Measurements from ENCODE around the gene ZNF610.

The ZNF610 gene

GRCh38 chr19:52397310-52398080 lies 61.5 kb downstream of the ZNF610 start, which contains the start of gene ZNF528:
TSS of gene ZNF528 (plus strand) at chr19:52397849. CDS start at chr19:52402014, 4,165 bp downstream.
- in situ Hi-C loops (cut with MboI; ENCODE audit: low sequenced_read_pairs) = no loop called here

- in situ Hi-C loops (cut with MboI; ENCODE audit: low sequenced_read_pairs) = no loop called here
Measured at GRCh38 chr19:52398081-52398441, 62.0 kb downstream of the ZNF610 start.

GRCh38 chr19:52410276-52410675 lies 74.2 kb downstream of the ZNF610 start:
- in situ Hi-C loops (cut with MboI; ENCODE audit: low sequenced_read_pairs) = no loop called here

GRCh38 chr19:52415711-52416110 lies 79.7 kb downstream of the ZNF610 start:
- in situ Hi-C loops (cut with MboI; ENCODE audit: low sequenced_read_pairs) = no loop called here
